Caco-2 (cell line): Measurements from ENCODE around the gene PSTPIP1. TPM values are rescaled to one million over a fixed set of nuclear protein-coding genes. Genes with fewer than 3 reads are reported as not detected.

Source experiments
- BruUV-seq: library from RNA; stranded (reverse); fragments of 400-500 nt; replicated peaks from 2 replicates; lab custom pipeline; 2021; lab: Mats Ljungman, UMichigan
- CTCF ChIA-PET: fragments of 300-600 bp; sonication (Branson Sonifier 250); formaldehyde crosslinking; loops from one replicate; lab custom pipeline; 2022; ENCODE audit warnings: antibody characterized with exemption; lab: Charles Lee
- POLR2A ChIA-PET: fragments of 300-600 bp; sonication (Branson Sonifier 250); formaldehyde crosslinking; loops from one replicate; lab custom pipeline; 2022; ENCODE audit warnings: antibody characterized with exemption; lab: Charles Lee
- DNase-seq, 2 experiments: peaks; one replicate each; pipeline versions ENCODE4 v3.0.0 to v3.0.0-alpha.2; 2020 to 2022
- H3K27me3 ChIP-seq: replicated peaks from 2 replicates; pipeline ENCODE4 v1.6.0; 2011; ENCODE audit warnings: low read length; ENCODE audit not compliant: control insufficient read depth, insufficient read depth
- H3K36me3 ChIP-seq: 2 replicates; pipeline ENCODE4 v1.5.1; 2011; ENCODE audit warnings: low read length; ENCODE audit not compliant: control insufficient read depth, insufficient read depth
- H3K4me1 ChIP-seq: fragments of 250-450 bp; sonication (Bioruptor Pico); 2 replicates; pipeline ENCODE4 v1.5.1; 2020; ENCODE audit warnings: mild to moderate bottlenecking
- H3K4me3 ChIP-seq: 2 replicates; pipeline ENCODE4 v1.5.1; 2011; ENCODE audit warnings: low read depth, mild to moderate bottlenecking, control low read depth, low read length
- H3K9me3 ChIP-seq: fragments of 250-450 bp; sonication (Bioruptor Pico); 2 replicates; pipeline ENCODE4 v1.5.1; 2020; ENCODE audit warnings: mild to moderate bottlenecking, moderate library complexity
- H3K27ac Mint-ChIP-seq: one replicate; pipeline ENCODE4 v1.8.0; 2022; ENCODE audit warnings: mixed read lengths; ENCODE audit not compliant: unreplicated experiment
- H3K27me3 Mint-ChIP-seq: one replicate; pipeline ENCODE4 v1.8.0; 2022; ENCODE audit warnings: mixed read lengths; ENCODE audit not compliant: insufficient read depth, unreplicated experiment
- H3K36me3 Mint-ChIP-seq: one replicate; pipeline ENCODE4 v1.8.0; 2022; ENCODE audit warnings: mild to moderate bottlenecking, mixed read lengths; ENCODE audit not compliant: insufficient read depth, unreplicated experiment
- H3K4me1 Mint-ChIP-seq: one replicate; pipeline ENCODE4 v1.8.0; 2022; ENCODE audit warnings: low read depth, mixed read lengths; ENCODE audit not compliant: unreplicated experiment
- H3K4me3 Mint-ChIP-seq: one replicate; pipeline ENCODE4 v1.8.0; 2022; ENCODE audit warnings: mild to moderate bottlenecking, moderate library complexity, mixed read lengths; ENCODE audit not compliant: unreplicated experiment
- H3K9me3 Mint-ChIP-seq: one replicate; pipeline ENCODE4 v1.8.0; 2022; ENCODE audit warnings: mixed read lengths; ENCODE audit not compliant: unreplicated experiment
- CTCF ChIP-seq, 2 experiments: fragments of 200-600 bp in 1 of 2; IDR thresholded peaks; 1 replicate in 1 of 2; 2 replicates in 1 of 2; pipeline versions ENCODE4 v1.5.1 to v1.8.0; 2011 to 2022; ENCODE audit warnings: antibody characterized with exemption in 1 of 2, control low read depth in 1 of 2, inconsistent platforms in 1 of 2, low read depth in 1 of 2, low read length in 1 of 2, mild to moderate bottlenecking in 1 of 2, moderate library complexity in 1 of 2; ENCODE audit not compliant: insufficient read depth in 1 of 2, severe bottlenecking in 1 of 2, unreplicated experiment in 1 of 2
- intact Hi-C: fragments of 100-400 bp; cut with micrococcal nuclease; formaldehyde crosslinking; loops from one replicate; pipeline ENCODE4 v1.10.0; 2022; ENCODE audit not compliant: unreplicated experiment
- total RNA-seq: library from RNA; stranded (reverse); gene quantifications from 2 replicates; pipeline ENCODE4 v1.2.3, GENCODE V29; 2022

The PSTPIP1 gene
- total RNA-seq, 1 experiment from 2014 or later, result not detected

DNA sequence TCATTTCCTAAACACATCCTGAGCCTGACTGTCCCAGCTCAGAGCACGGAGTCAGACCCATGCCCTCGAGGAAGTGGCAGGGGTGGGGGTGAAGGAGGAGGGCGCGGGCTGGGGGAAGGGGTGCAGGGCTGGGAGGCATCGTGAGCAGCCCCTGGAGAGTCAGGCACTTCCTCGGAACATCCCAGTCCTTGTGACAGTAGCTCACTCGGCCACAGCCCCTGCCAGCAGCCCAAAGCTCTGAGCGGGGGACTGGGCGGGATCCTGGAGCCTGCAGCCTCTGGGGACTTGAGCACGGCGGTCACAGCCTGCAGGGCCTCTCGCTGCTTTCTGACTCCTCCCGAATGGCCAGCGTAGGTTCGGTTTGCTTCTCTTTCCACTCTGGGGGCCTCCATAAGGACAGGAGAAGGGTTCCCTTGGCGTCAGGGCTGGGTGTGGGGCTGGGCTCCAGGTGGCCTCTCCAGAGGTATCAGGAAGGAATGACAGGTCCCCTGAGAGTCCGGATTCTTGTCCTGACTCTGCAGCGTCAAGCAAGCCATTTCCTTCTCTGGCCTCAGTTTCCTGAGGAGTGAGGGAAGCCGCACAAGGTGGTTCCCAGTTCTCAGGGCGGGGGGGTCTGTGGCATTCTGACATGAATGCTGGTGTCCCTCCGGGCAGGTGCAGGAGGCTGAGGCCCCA lies 20.9 kb downstream of the PSTPIP1 start:
- Histone ChIP-seq H3K9me3 (no peaks in the 10 kb centered on the region), H3K36me3 (no peaks in the 10 kb centered on the region), H3K27me3 (no peaks in the 10 kb centered on the region), H3K4me1 (no peaks in the 10 kb centered on the region), H3K4me3 (no peak overlapping the region)
- Mint-ChIP-seq H3K27me3 (no peaks in the 10 kb centered on the region), H3K36me3 (peaks cover 4% of the 10 kb centered on the region), H3K9me3 (no peaks in the 10 kb centered on the region), H3K4me3 (no peak overlapping the region), H3K4me1 (no peaks in the 10 kb centered on the region), H3K27ac (no peak overlapping the region)
- CTCF ChIA-PET, result interaction anchor here (0.8 kb wide), 1 partner anchor 9 kb away, joined by 3 read pairs; no protein-coding TSS in a partner anchor
- no TSS peak for BruUV-seq
- intact Hi-C loops, result no loop called here
- POLR2A ChIA-PET, result no interaction called here
- no peak for TF ChIP-seq CTCF (IDR thresholded peaks at IDR 0.05; ENCODE audit: insufficient read depth in 1 of 2, low read depth in 1 of 2, low read length in 1 of 2, severe bottlenecking in 1 of 2, unreplicated experiment in 1 of 2)
- no peak for DNase-seq

DNA sequence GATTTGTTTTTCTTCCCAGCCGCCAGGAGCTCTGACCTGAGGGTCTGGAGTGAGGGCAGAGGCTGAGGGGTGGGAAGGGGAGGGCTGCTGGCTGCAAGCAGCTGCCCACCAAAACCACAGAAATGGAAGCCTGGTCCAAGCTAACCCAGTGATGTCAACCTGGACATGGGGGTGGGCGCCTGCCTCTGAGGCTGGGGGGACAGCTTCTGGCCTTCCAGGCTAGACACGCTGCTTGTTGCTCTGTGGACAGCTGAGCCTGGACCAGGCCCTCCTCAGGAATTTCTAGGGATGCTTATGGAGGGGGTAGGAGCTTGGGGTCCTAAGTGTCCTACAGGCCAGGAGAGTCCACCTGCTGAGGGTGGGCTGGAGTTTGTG lies 21.4 kb downstream of the PSTPIP1 start:
- no peaks in the 10 kb centered on the region for H3K36me3 ChIP-seq
- Mint-ChIP-seq H3K27ac (no peak overlapping the region), H3K36me3 (peaks cover 4% of the 10 kb centered on the region), H3K4me1 (no peaks in the 10 kb centered on the region), H3K27me3 (no peaks in the 10 kb centered on the region), H3K9me3 (no peaks in the 10 kb centered on the region), H3K4me3 (no peak overlapping the region)
- DNase-seq, result no peak
- no peaks in the 10 kb centered on the region for H3K4me1 ChIP-seq
- no peaks in the 10 kb centered on the region for H3K9me3 ChIP-seq
- H3K27me3 ChIP-seq, result no peaks in the 10 kb centered on the region
- CTCF ChIA-PET, result interaction anchor here (0.8 kb wide), 1 partner anchor 9 kb away, joined by 3 read pairs; no protein-coding TSS in a partner anchor
- POLR2A ChIA-PET, result no interaction called here
- no peak overlapping the region for H3K4me3 ChIP-seq
- intact Hi-C loops, result no loop called here
- BruUV-seq, result no TSS peak
- no peak for TF ChIP-seq CTCF (IDR thresholded peaks at IDR 0.05; ENCODE audit: insufficient read depth in 1 of 2, low read depth in 1 of 2, low read length in 1 of 2, severe bottlenecking in 1 of 2, unreplicated experiment in 1 of 2)

DNA sequence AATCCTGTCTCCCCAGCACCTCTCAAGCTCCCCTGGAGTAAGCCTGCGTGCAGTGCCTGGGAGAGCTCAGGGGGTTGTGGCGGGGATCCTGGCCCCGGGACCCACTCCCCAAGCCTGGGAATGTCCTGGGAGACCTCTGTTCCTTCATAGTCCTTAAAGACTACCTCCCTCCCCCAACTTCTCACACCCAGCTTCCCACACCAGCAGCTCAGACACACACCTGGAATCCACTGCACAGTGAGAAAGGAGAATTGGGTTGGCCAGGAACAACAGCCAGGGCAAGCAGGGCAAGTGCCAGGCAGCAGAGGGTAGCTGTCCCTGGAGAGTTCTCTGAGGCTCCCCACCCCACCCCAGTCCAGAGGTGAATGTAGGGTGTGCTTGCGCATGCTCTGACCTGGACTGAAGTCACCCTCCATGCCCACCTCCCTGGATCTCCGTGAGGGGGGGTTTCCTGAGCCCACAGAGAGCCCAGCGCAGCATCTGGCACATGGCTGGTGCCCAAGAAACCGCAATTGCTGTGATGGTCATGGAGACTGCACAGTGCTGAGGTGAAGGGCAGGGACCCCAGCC lies 22.2 kb downstream of the PSTPIP1 start:
- Mint-ChIP-seq H3K27ac (no peak overlapping the region), H3K4me3 (no peak overlapping the region), H3K4me1 (no peaks in the 10 kb centered on the region), H3K9me3 (no peaks in the 10 kb centered on the region), H3K36me3 (peaks cover 4% of the 10 kb centered on the region), H3K27me3 (no peaks in the 10 kb centered on the region)
- ChIA-PET CTCF (no interaction called here), POLR2A (no interaction called here)
- no peaks in the 10 kb centered on the region for H3K27me3 ChIP-seq
- intact Hi-C loops, result no loop called here
- TF ChIP-seq CTCF (IDR thresholded peaks at IDR 0.05; ENCODE audit: insufficient read depth in 1 of 2, low read depth in 1 of 2, low read length in 1 of 2, severe bottlenecking in 1 of 2, unreplicated experiment in 1 of 2), result no peak
- H3K36me3 ChIP-seq, result no peaks in the 10 kb centered on the region
- no peak overlapping the region for H3K4me3 ChIP-seq
- DNase-seq, result no peak
- no TSS peak for BruUV-seq
- no peaks in the 10 kb centered on the region for H3K9me3 ChIP-seq
- no peaks in the 10 kb centered on the region for H3K4me1 ChIP-seq
